ENCODE data around the gene RAB22A. TPM values are rescaled to one million over a fixed set of nuclear protein-coding genes. Genes with fewer than 3 reads are reported as not detected.

Gene RAB22A
- total RNA-seq, 4 donors from 2014 or later, result 26.6 to 33.6 (median 29.2) TPM

- H3K9me3 ChIP-seq, result no peaks in the 10 kb centered on the region
- no peak overlapping the region for H3K27ac ChIP-seq
- no peak for DNase-seq
- H3K4me1 ChIP-seq, result no peaks in the 10 kb centered on the region
- peaks cover 11 to 22% of the 10 kb centered on the region in 2 donors for H3K36me3 ChIP-seq
- no peaks in the 10 kb centered on the region for H3K27me3 ChIP-seq
- intact Hi-C loops (cut with DNase I), result no loop called here
- TF ChIP-seq CTCF (IDR thresholded peaks at IDR 0.05), result no peak
- no peak for TF ChIP-seq POLR2A (IDR thresholded peaks at IDR 0.05)
- no peak overlapping the region for H3K4me3 ChIP-seq (replicated peaks in 1 of 3)
- WGBS, 2 donors, result 89 to 90% methylated on average over 3 of the region's 3 CpGs
Observed at GRCh38 chr20:58349570-58349969, 40.1 kb downstream of the RAB22A start.

- no peak for DNase-seq
- WGBS, 2 donors, result 91 to 98% methylated on average over 2 of the region's 2 CpGs
- Histone ChIP-seq H3K4me3 (replicated peaks in 1 of 3) (no peak overlapping the region), H3K27me3 (no peaks in the 10 kb centered on the region), H3K9me3 (no peaks in the 10 kb centered on the region), H3K4me1 (no peaks in the 10 kb centered on the region), H3K27ac (no peak overlapping the region), H3K36me3 (peaks cover 0 to 26% of the 10 kb centered on the region in 2 donors)
- no peak for TF ChIP-seq CTCF (IDR thresholded peaks at IDR 0.05)
- no peak for TF ChIP-seq POLR2A (IDR thresholded peaks at IDR 0.05)
- intact Hi-C loops (cut with DNase I), result no loop called here
Observed at GRCh38 chr20:58352468-58352867, 43.0 kb downstream of the RAB22A start.

- TF ChIP-seq POLR2A (IDR thresholded peaks at IDR 0.05), result no peak
- TF ChIP-seq CTCF (IDR thresholded peaks at IDR 0.05), result no peak
- no peak overlapping the region for H3K27ac ChIP-seq
- no peaks in the 10 kb centered on the region for H3K27me3 ChIP-seq
- H3K4me3 ChIP-seq (replicated peaks in 1 of 3), result no peak overlapping the region
- peaks cover 18% of the 10 kb centered on the region in 2 donors for H3K36me3 ChIP-seq
- 86 to 87% methylated on average over 8 of the region's 8 CpGs for WGBS, 2 donors
- H3K9me3 ChIP-seq, result no peaks in the 10 kb centered on the region
- peaks cover 0 to 3% of the 10 kb centered on the region in 2 donors for H3K4me1 ChIP-seq
- intact Hi-C loops (cut with DNase I), result no loop called here
- DNase-seq, result no peak
Observed at GRCh38 chr20:58359441-58359840, 49.9 kb downstream of the RAB22A start.

GRCh38 chr20:58360936-58361335 is 51.4 kb downstream of the RAB22A start:
- intact Hi-C loops (cut with DNase I), result no loop called here
- TF ChIP-seq CTCF (IDR thresholded peaks at IDR 0.05) (no peak), POLR2A (IDR thresholded peaks at IDR 0.05) (no peak)
- no peak for DNase-seq
- Histone ChIP-seq H3K27ac (no peak overlapping the region), H3K4me1 (peaks cover 0 to 3% of the 10 kb centered on the region in 2 donors), H3K27me3 (no peaks in the 10 kb centered on the region), H3K4me3 (replicated peaks in 1 of 3) (no peak overlapping the region), H3K9me3 (no peaks in the 10 kb centered on the region), H3K36me3 (peaks cover 6 to 18% of the 10 kb centered on the region in 2 donors)

- no peak overlapping the region for H3K27ac ChIP-seq
- no peak for DNase-seq
- 78 to 81% methylated on average over 9 of the region's 9 CpGs for WGBS, 2 donors
- no peak overlapping the region for H3K4me3 ChIP-seq (replicated peaks in 1 of 3)
- H3K27me3 ChIP-seq, result no peaks in the 10 kb centered on the region
- intact Hi-C loops (cut with DNase I), result no loop called here
- H3K4me1 ChIP-seq, result peaks cover 0 to 3% of the 10 kb centered on the region in 2 donors
- no peak for TF ChIP-seq POLR2A (IDR thresholded peaks at IDR 0.05)
- TF ChIP-seq CTCF (IDR thresholded peaks at IDR 0.05), result no peak
- peaks cover 3 to 18% of the 10 kb centered on the region in 2 donors for H3K36me3 ChIP-seq
- no peaks in the 10 kb centered on the region for H3K9me3 ChIP-seq
Observed at GRCh38 chr20:58361481-58362205, 52.1 kb downstream of the RAB22A start.
